ENCODE results near the gene MMP14.
"Not testable (repeated sequence)": the region's sequence is repeated elsewhere in the genome, so short reads cannot be mapped to it uniquely, and the experiment has no call there.

Gene MMP14

GRCh38 chr14:22842211-22843122 is 6.1 kb downstream of the MMP14 start:
- no peak for DNase-seq

GRCh38 chr14:22843123-22843925 is 6.9 kb downstream of the MMP14 start:
- DNase-seq = no peak

- DNase-seq = no peak
Observed at GRCh38 chr14:22844221-22845102, 8.1 kb downstream of the MMP14 start.

- no peak for DNase-seq
Observed at GRCh38 chr14:22845103-22845394, 8.7 kb downstream of the MMP14 start.

GRCh38 chr14:22845821-22846625 is 9.6 kb downstream of the MMP14 start:
- DNase-seq = no peak

- DNase-seq = no peak
Observed at GRCh38 chr14:22846811-22847307, 10.5 kb downstream of the MMP14 start.

- no peak for DNase-seq
Observed at GRCh38 chr14:22847661-22848341, 11.4 kb downstream of the MMP14 start.

GRCh38 chr14:22848351-22849164 is 12.2 kb downstream of the MMP14 start:
- DNase-seq = no peak

- DNase-seq = no peak
Observed at GRCh38 chr14:22849212-22849819, 12.9 kb downstream of the MMP14 start.

GRCh38 chr14:22850944-22851764 is 14.8 kb downstream of the MMP14 start:
- peak; percentile 48 for DNase-seq

- not testable (repeated sequence) for DNase-seq
Observed at GRCh38 chr14:22852178-22852577, 15.8 kb downstream of the MMP14 start.

- DNase-seq = no peak
Observed at GRCh38 chr14:22852599-22852939, 16.2 kb downstream of the MMP14 start.

GRCh38 chr14:22852940-22853767 is 16.8 kb downstream of the MMP14 start:
- DNase-seq = peak; percentile 39

GRCh38 chr14:22854296-22854695 is 17.9 kb downstream of the MMP14 start:
- DNase-seq = not testable (repeated sequence)

- DNase-seq = no peak
Observed at GRCh38 chr14:22854963-22855724, 18.8 kb downstream of the MMP14 start.

GRCh38 chr14:22856428-22856827 is 20.0 kb downstream of the MMP14 start:
- no peak for DNase-seq

- not testable (repeated sequence) for DNase-seq
Observed at GRCh38 chr14:22860377-22860776, 24.0 kb downstream of the MMP14 start.

Measured in GF-D8 (cell line).